ENCODE data around the gene OVCH2.
A peak's percentile ranks its signal among the peaks of the same experiment; 100 is the strongest.
"Not testable (repeated sequence)": the region's sequence is repeated elsewhere in the genome, so short reads cannot be mapped to it uniquely, and the experiment has no call there.

OVCH2 gene

DNA sequence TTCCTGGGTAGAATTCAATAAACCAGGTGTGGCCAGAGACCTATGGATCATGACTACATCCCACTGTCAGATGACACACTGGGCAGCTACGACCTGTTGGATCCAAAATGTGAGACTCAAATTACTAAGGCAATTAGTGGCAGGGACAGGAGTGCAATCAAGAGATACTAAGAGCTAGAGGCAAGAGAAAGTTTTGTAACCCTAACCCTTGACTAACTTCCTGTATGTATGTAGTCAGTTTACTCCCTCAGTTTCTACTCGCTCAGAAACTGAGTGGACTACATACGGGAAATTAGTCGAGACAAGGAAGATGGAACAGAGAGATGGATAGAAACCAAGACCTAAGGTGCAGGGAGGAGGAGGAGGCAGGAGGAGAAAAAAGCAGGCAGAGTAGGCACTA, 35.6 kb downstream of the OVCH2 start:
- DNase-seq = no peak

- no peak for DNase-seq
Observed at GRCh38 chr11:7668911-7669310, 37.4 kb downstream of the OVCH2 start.

- no peak for DNase-seq
Observed at GRCh38 chr11:7668464-7668863, 37.8 kb downstream of the OVCH2 start.

DNA sequence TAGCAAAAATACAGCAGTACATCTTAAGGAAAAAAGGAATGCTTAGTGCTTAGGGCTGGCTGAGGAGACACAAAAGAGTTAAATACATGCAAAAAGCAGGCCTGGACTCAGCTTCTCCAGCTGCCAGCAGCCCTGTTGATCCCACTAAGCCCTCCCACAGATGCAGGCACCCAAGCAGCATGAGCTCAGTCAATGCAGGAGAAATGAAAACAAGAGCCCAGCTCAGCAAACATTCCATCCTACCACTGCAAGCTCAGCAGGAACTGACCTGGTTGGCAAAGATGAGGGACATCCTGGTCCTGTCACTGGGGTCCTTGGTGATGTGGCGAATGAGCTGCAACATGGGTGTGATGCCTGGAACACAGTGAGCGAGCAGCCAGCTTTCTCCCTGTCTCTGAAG, 38.8 kb downstream of the OVCH2 start:
- DNase-seq = no peak

GRCh38 chr11:7666292-7666866, 39.9 kb downstream of the OVCH2 start:
- no peak for DNase-seq

- DNase-seq = peak; percentile 34 to 63 (median 52)
Observed at GRCh38 chr11:7665473-7666291, 40.6 kb downstream of the OVCH2 start.

DNA sequence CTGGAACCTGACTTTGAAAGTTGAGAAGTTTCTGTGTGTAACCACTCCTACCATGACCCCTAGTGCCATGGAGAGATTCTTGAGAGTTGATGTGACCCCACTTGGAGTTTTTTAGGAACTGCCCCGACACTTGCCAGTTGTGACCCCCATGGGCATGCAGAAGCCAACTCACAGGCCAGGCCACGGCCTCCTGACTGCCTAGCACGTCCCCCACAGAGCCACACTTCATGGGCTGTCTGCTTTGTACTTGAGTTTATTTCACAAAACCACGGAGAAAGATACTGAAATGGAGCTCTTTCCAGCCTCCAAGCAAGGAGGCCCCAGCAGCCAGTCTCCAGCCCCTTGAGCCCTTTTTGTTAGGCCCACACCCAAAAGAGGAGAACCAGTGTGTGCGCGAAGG, 41.4 kb downstream of the OVCH2 start:
- no peak for DNase-seq

- DNase-seq = not testable (repeated sequence)
Observed at GRCh38 chr11:7663531-7663930, 42.7 kb downstream of the OVCH2 start.

DNA sequence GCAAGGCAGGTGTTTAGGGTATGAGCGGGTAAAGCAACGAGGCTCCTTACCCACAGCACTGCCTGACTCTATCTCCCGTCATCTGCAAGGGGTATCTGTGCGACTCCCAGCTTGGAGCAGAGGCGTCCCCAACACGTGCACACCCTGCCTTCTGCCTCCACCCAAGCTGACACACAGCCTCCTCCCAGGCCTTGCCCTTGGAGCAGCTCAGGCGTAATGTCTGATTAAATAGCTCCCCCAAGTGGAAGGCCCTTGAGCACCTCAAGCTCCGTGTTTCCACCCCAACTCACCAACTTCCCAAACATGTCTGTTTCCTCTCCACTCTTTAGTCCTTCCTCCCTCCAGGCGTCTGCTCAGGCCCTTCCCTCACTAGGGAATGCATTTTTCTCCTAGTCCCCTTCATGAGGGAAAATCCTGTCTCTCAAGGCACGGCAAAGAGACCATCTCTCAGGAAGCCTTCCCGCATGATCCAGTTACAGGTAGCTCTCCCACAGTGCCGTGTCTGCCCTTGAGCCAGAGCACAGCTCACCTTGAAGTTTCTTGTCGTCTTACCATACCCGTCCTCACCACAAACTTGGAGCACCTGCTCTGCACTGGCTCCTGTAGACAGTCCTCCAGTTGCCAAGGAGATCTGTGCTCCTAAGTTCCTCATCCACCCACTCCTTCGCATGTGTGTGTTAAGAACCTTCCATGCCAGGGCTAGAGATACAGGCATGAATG, 48.8 kb downstream of the OVCH2 start:
- peak in 1 of 5 experiments; percentile 54 for DNase-seq

GRCh38 chr11:7656704-7657103, 49.6 kb downstream of the OVCH2 start:
- DNase-seq = no peak

- DNase-seq = no peak
Observed at GRCh38 chr11:7655253-7656217, 50.7 kb downstream of the OVCH2 start.

DNA sequence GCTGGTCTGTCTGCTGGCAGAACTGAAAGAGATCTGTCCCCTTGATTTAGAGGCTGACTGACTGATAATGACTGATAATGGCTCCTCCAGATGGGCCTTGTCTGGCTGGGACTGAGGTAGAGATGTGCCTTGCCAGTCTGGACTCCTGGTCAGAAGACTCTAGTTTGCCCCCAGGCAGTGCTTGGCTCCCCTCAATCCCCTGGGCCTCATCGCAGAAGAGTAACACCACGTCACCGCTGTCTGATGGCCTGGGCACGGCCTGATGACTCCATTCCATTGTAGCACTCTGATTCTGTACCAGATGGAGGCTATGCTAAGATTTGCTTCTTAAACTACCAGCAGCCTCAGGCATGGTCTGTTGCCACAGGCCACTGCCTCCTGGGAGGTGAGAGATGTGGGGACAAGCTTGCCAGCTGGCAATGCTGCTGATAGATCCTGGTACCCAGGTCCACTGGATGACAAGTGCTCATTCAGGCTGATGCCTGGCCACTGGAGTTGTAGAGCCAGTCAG, 52.0 kb downstream of the OVCH2 start:
- DNase-seq = no peak

GRCh38 chr11:7651700-7652099, 54.6 kb downstream of the OVCH2 start:
- DNase-seq = no peak

- DNase-seq = no peak
Observed at GRCh38 chr11:7651140-7651551, 55.1 kb downstream of the OVCH2 start.

- no peak for DNase-seq
Observed at GRCh38 chr11:7648264-7648663, 58.0 kb downstream of the OVCH2 start.

- no peak for DNase-seq
Observed at GRCh38 chr11:7646866-7647265, 59.4 kb downstream of the OVCH2 start.

DNA sequence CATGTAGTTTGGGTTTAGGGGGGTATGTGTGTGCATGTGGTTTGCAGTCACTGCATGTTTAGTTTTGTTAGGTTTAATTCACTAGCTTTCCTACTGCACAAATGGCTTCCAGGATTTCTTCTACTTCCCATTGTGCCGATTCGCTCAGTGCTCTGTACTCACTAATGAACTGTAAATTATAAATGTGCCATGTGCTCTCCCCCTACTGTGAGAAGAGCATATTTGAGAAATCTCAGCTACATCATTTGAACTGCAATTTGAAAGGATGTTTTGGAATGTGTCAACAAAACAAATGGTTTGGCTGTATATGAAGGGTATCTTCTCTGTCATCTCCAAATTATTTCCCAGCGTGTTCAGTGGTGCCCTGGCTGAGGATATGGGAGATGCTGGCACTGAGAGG, 61.1 kb downstream of the OVCH2 start:
- DNase-seq = no peak

- DNase-seq = no peak
Observed at GRCh38 chr11:7643314-7643713, 63.0 kb downstream of the OVCH2 start.

GRCh38 chr11:7642747-7643146, 63.5 kb downstream of the OVCH2 start:
- DNase-seq = no peak

- DNase-seq = no peak
Observed at GRCh38 chr11:7640816-7641215, 65.5 kb downstream of the OVCH2 start.

DNA sequence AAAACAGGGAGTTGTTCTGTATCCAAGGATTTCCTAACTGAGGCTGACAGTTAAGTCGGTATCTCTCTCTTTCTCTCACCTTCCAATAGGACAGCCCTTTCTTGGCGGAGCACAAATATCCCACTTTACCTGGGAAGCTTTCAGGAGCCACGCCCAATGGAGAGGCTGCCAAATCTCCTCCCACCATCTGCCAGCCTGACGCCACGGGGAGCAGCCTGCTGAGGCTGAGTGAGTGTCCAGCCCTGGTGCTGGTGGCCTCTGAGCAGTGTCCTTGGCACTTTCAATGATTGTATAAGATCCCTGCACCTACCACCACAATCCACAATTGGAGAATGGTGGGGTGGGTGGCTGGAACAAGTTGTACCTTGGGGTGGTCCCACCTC, 66.6 kb downstream of the OVCH2 start:
- DNase-seq = no peak
